Psoas muscle (tissue), 8 donors: ENCODE data around the gene MAP4K3. TPM values are rescaled to one million over a fixed set of nuclear protein-coding genes. Genes with fewer than 3 reads are reported as not detected.

Source experiments
- ATAC-seq, 4 donors: fragments of 200-7000 bp; cut with Tn5 transposase; one replicate each; pipeline ENCODE4 v1.9.1; 2020; ENCODE audit warnings: moderate library complexity in 3 of 4, mild to moderate bottlenecking in 2 of 4
- DNase-seq, 2 donors: peaks; one replicate each; pipeline ENCODE4 v3.0.0-alpha.2; 2020
- H3K27ac ChIP-seq: fragments of 200-600 bp; one replicate; pipeline ENCODE4 v1.8.0; 2022
- H3K27me3 ChIP-seq, 3 donors: fragments of 200-600 bp in 1 of 3; one replicate each; pipeline versions ENCODE4 v1.6.1 to v1.8.0; 2013 to 2022; ENCODE audit warnings: low read length in 2 of 3, mild to moderate bottlenecking in 2 of 3, moderate library complexity in 1 of 3; ENCODE audit not compliant: insufficient read depth in 3 of 3
- H3K36me3 ChIP-seq, 2 donors: fragments of 200-600 bp in 1 of 2; one replicate each; pipeline versions ENCODE4 v1.6.1 to v1.8.0; 2013 to 2022; ENCODE audit warnings: low read depth in 1 of 2, mild to moderate bottlenecking in 1 of 2, moderate library complexity in 1 of 2; ENCODE audit not compliant: insufficient read depth in 1 of 2
- H3K4me1 ChIP-seq: fragments of 200-600 bp; one replicate; pipeline ENCODE4 v1.8.0; 2022
- H3K4me3 ChIP-seq: fragments of 200-600 bp; one replicate; pipeline ENCODE4 v1.8.0; 2022; ENCODE audit warnings: mild to moderate bottlenecking
- H3K9me3 ChIP-seq: fragments of 200-600 bp; one replicate; pipeline ENCODE4 v1.8.0; 2022
- CTCF ChIP-seq: fragments of 200-600 bp; IDR thresholded peaks from one replicate; pipeline ENCODE4 v1.8.0; 2022; ENCODE audit warnings: antibody characterized with exemption
- WGBS, 3 donors: extraction: QIAGEN DNeasy Blood & Tissue Kit; methylation state at CpG; one replicate each; pipeline versions ENCODE4 v1.1.6 to v1.1.7; 2013; 5-methylcytosine and 5-hydroxymethylcytosine counted together
- intact Hi-C, 2 donors: fragments of 100-400 bp; cut with DNase I; formaldehyde crosslinking; loops; one replicate each; pipeline versions ENCODE4 v1.11.0 to v1.14.2; 2022
- polyA plus RNA-seq, 3 donors: library from polyadenylated mRNA; stranded (reverse); fragments of 200-250 nt; gene quantifications; one replicate each; pipeline ENCODE4 v1.2.3, GENCODE V29; 2013
- total RNA-seq, 4 donors: library from RNA; stranded (reverse); fragmentation: NEBNext Ultra II Directional in 2 of 4; extraction: Animal tissue kit (Norgen Biotek cat#: 25700) in 2 of 4; gene quantifications; one replicate each; pipeline versions ENCODE4 v1.2.1 to v1.2.4, GENCODE V29; 2021 to 2023
- donor health status: healthy with polysubstance abuse.
- donor health status: DM: no; HTN: no; CAD: no; lungs with moderate emphysema.
- donor health status: Bipolar disorder and iron deficiency.
- donor health status: healthy.
- donor health status: DM: yes; HTN: yes; CAD: no.
- donor health status: DM: no; HTN: no; CAD: no.
- donor health status: DM: no; HTN: no; CAD: no.
- donor health status: DM: yes; HTN: yes; CAD: no.

MAP4K3 gene
- total and polyA plus RNA-seq, 7 donors, result 8.4 to 47.7 (median 31.0) TPM

- Histone ChIP-seq H3K4me3 (no peak overlapping the region), H3K27me3 (no peaks in the 10 kb centered on the region), H3K27ac (peak overlapping the region; percentile 42), H3K9me3 (no peaks in the 10 kb centered on the region), H3K4me1 (peaks cover 83% of the 10 kb centered on the region), H3K36me3 (no peaks in the 10 kb centered on the region)
- intact Hi-C loops, result no loop called here
- WGBS, 3 donors, result 94 to 97% (median 97%) methylated on average over 1 of the region's 1 CpG
- DNase-seq, result no peak
- no peak for TF ChIP-seq CTCF
- no peak for ATAC-seq
Measured at GRCh38 chr2:39424951-39425350, 12.1 kb downstream of the MAP4K3 start.

GRCh38 chr2:39422700-39423099 lies 14.4 kb downstream of the MAP4K3 start:
- Histone ChIP-seq H3K27me3 (no peaks in the 10 kb centered on the region), H3K4me1 (peaks cover 86% of the 10 kb centered on the region), H3K27ac (no peak overlapping the region), H3K4me3 (no peak overlapping the region), H3K9me3 (no peaks in the 10 kb centered on the region), H3K36me3 (no peaks in the 10 kb centered on the region)
- TF ChIP-seq CTCF, result no peak
- intact Hi-C loops, result no loop called here
- WGBS, 3 donors, result 90 to 95% (median 92%) methylated on average over 1 of the region's 1 CpG
- DNase-seq, result no peak
- ATAC-seq, result no peak

GRCh38 chr2:39421354-39421753 lies 15.7 kb downstream of the MAP4K3 start:
- no peak for TF ChIP-seq CTCF
- Histone ChIP-seq H3K4me1 (peaks cover 84% of the 10 kb centered on the region), H3K4me3 (no peak overlapping the region), H3K9me3 (no peaks in the 10 kb centered on the region), H3K36me3 (no peaks in the 10 kb centered on the region), H3K27ac (no peak overlapping the region), H3K27me3 (no peaks in the 10 kb centered on the region)
- intact Hi-C loops, result no loop called here
- ATAC-seq (no peak), DNase-seq (no peak)
- WGBS, 3 donors, result 96 to 100% (median 100%) methylated on average over 2 of the region's 2 CpGs

GRCh38 chr2:39419282-39420223 lies 17.5 kb downstream of the MAP4K3 start:
- Histone ChIP-seq H3K4me3 (peak overlapping the region; percentile 5), H3K36me3 (no peaks in the 10 kb centered on the region), H3K9me3 (no peaks in the 10 kb centered on the region), H3K27ac (peak overlapping the region; percentile 39), H3K27me3 (no peaks in the 10 kb centered on the region), H3K4me1 (peaks cover 79% of the 10 kb centered on the region)
- TF ChIP-seq CTCF, result no peak
- ATAC-seq (peak in 3 of 4 donors; percentile 25 to 54 (median 38)), DNase-seq (no peak)
- 64 to 77% (median 66%) methylated on average over 6 of the region's 6 CpGs for WGBS, 3 donors
- intact Hi-C loops, result no loop called here
